Endothelial cell (in vitro differentiated cells): ENCODE results near the gene AFAP1L1. TPM values are rescaled to one million over a fixed set of nuclear protein-coding genes. Genes with fewer than 3 reads are reported as not detected.
A peak's percentile ranks its signal among the peaks of the same experiment; 100 is the strongest.

Experiments
- DNase-seq: peaks from one replicate; pipeline ENCODE4 v3.0.0; 2021; ENCODE audit warnings: low spot score
- H3K27ac Mint-ChIP-seq: one replicate; pipeline ENCODE4 v1.8.0; 2021; ENCODE audit warnings: mixed read lengths, inconsistent platforms; ENCODE audit not compliant: unreplicated experiment
- H3K27me3 Mint-ChIP-seq: one replicate; pipeline ENCODE4 v1.8.0; 2021; ENCODE audit warnings: mild to moderate bottlenecking, moderate library complexity, mixed read lengths, inconsistent platforms; ENCODE audit not compliant: unreplicated experiment
- H3K36me3 Mint-ChIP-seq: one replicate; pipeline ENCODE4 v1.8.0; 2021; ENCODE audit warnings: mild to moderate bottlenecking, low read depth, mixed read lengths, inconsistent platforms; ENCODE audit not compliant: unreplicated experiment
- H3K4me1 Mint-ChIP-seq: one replicate; pipeline ENCODE4 v1.8.0; 2021; ENCODE audit warnings: mild to moderate bottlenecking, mixed read lengths, inconsistent platforms; ENCODE audit not compliant: unreplicated experiment
- H3K4me3 Mint-ChIP-seq: one replicate; pipeline ENCODE4 v1.8.0; 2021; ENCODE audit warnings: mild to moderate bottlenecking, mixed read lengths, inconsistent platforms; ENCODE audit not compliant: unreplicated experiment
- H3K9me3 Mint-ChIP-seq: one replicate; pipeline ENCODE4 v1.8.0; 2021; ENCODE audit warnings: mixed read lengths, inconsistent platforms; ENCODE audit not compliant: unreplicated experiment
- total RNA-seq: library from RNA; stranded (reverse); fragmentation: NEBNext Ultra II Directional; extraction: Animal tissue kit (Norgen Biotek cat#: 25700); gene quantifications from one replicate; pipeline ENCODE4 v1.2.1, GENCODE V29; 2021; ENCODE audit not compliant: unreplicated experiment
- TF ChIP-seq, protein P1 (sequence below): fragments of 200-600 bp; sonication (generic); IDR thresholded peaks from one replicate; pipeline ENCODE4 v1.5.0; 2021; ENCODE audit warnings: antibody characterized with exemption; ENCODE audit not compliant: unreplicated experiment

Gene AFAP1L1
- total RNA-seq, 1 donor from 2014 or later, result 393 TPM

DNA sequence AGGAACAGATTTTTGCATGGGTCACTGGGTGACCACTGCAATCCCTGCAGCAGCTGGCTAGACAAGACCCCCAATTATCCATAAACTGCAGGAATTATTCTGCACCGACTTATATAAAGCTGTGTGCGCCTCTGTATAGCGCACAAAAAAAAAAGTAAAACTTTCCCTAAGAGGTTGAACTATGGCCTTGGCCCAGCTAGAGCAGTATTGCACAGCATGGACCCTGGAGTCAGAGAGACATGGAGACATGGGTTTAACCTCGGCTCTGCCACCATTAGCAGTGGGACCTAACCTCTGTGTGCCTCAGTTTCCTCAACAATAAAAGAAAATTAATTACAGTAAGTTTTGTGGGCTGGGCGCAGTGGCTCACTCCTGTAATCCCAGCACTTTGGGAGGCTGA lies 56.5 kb downstream of the AFAP1L1 start:
- peaks cover 58% of the 10 kb centered on the region for H3K36me3 Mint-ChIP-seq
- no peak overlapping the region for H3K4me3 Mint-ChIP-seq
- H3K27ac Mint-ChIP-seq, result no peak overlapping the region
- H3K9me3 Mint-ChIP-seq, result no peaks in the 10 kb centered on the region
- TF ChIP-seq, protein P1, sequence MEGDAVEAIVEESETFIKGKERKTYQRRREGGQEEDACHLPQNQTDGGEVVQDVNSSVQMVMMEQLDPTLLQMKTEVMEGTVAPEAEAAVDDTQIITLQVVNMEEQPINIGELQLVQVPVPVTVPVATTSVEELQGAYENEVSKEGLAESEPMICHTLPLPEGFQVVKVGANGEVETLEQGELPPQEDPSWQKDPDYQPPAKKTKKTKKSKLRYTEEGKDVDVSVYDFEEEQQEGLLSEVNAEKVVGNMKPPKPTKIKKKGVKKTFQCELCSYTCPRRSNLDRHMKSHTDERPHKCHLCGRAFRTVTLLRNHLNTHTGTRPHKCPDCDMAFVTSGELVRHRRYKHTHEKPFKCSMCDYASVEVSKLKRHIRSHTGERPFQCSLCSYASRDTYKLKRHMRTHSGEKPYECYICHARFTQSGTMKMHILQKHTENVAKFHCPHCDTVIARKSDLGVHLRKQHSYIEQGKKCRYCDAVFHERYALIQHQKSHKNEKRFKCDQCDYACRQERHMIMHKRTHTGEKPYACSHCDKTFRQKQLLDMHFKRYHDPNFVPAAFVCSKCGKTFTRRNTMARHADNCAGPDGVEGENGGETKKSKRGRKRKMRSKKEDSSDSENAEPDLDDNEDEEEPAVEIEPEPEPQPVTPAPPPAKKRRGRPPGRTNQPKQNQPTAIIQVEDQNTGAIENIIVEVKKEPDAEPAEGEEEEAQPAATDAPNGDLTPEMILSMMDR, result no peak
- no peak for DNase-seq
- H3K4me1 Mint-ChIP-seq, result peaks cover 18% of the 10 kb centered on the region
- peaks cover 7% of the 10 kb centered on the region for H3K27me3 Mint-ChIP-seq

DNA sequence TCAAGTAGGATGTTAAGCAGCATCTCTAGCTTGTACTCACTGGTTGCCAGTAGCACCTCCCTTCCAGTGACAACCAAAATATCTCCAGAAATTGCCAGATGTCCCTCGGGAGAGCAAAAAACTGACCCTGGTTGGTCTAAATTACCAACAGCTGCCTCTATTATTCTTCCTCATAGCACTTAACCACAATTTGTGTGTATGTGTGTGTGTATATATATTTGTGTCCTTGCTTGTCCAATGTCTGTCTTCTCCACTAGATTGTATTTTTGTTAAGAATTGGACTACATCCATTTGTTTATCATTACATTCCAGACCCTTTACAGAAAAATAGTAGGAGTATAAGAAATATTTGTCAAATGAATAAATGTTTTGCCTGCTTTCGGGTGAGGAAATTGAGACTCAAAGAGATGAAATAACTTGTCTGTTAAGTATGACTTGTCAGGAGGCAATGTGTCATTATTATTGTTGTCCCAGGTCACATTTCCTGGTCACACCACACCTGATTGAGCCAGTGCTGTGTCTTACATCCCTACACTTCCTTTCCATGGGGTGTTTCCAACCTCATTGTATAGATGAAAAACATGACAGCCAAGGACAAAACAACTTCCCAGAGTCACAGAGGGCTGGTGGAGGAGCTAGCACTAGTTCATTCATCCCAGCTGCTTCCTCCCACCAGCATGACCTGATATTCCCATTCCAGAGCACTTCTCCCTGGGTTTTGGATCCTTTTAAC lies 62.2 kb downstream of the AFAP1L1 start:
- peak overlapping the region; percentile 65 for H3K27ac Mint-ChIP-seq
- peak overlapping the region; percentile 70 for H3K4me3 Mint-ChIP-seq
- peaks cover 11% of the 10 kb centered on the region for H3K27me3 Mint-ChIP-seq
- no peaks in the 10 kb centered on the region for H3K9me3 Mint-ChIP-seq
- DNase-seq, result no peak
- TF ChIP-seq, protein P1, result no peak
- H3K36me3 Mint-ChIP-seq, result peaks cover 73% of the 10 kb centered on the region
- peaks cover 36% of the 10 kb centered on the region for H3K4me1 Mint-ChIP-seq

DNA sequence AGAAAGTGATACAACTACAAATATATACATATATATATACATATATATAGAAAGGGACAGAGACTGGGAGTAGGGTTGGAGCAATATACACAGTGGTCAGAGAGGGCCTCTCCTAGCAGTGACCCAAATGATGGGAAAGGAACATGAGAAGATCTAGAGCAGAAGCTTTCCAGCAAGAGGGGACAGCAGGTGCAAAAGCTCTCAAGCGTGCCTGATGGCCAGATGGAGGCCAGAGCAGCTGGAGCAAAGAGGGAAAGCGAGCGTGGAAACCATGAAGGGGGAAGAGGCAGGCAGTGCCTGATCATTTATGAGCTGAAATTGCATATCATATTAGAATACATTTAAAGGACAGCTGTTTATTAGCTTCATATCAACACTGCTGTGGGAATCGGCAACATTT lies 66.1 kb downstream of the AFAP1L1 start:
- Mint-ChIP-seq H3K4me1 (peaks cover 40% of the 10 kb centered on the region), H3K27ac (no peak overlapping the region), H3K36me3 (peaks cover 77% of the 10 kb centered on the region), H3K27me3 (peaks cover 11% of the 10 kb centered on the region), H3K4me3 (peak overlapping the region; percentile 83), H3K9me3 (no peaks in the 10 kb centered on the region)
- DNase-seq, result no peak
- TF ChIP-seq, protein P1, result no peak

DNA sequence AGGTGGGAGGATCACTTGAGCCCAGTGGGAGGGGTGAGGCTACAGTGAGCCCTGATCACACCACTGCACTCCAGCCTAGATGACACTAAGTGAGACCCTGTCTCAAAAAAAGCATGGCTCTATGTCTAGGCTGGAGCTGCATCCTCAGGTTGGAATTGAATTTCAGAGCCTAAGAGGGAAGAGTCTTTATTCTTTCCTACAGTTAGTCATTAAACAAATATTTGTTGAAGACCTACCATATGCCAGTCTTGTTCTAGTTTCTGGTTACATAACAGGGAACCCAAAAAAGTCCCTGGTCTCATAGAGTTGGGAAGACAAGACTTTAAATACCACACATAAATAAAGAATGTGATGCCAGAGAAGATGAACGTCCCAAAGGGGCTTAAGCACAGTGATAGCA lies 66.7 kb downstream of the AFAP1L1 start:
- H3K4me1 Mint-ChIP-seq, result peaks cover 37% of the 10 kb centered on the region
- H3K36me3 Mint-ChIP-seq, result peaks cover 71% of the 10 kb centered on the region
- peak overlapping the region; percentile 27 for H3K27ac Mint-ChIP-seq
- H3K9me3 Mint-ChIP-seq, result no peaks in the 10 kb centered on the region
- H3K4me3 Mint-ChIP-seq, result peak overlapping the region; percentile 21
- TF ChIP-seq, protein P1, result no peak
- peaks cover 12% of the 10 kb centered on the region for H3K27me3 Mint-ChIP-seq
- no peak for DNase-seq

DNA sequence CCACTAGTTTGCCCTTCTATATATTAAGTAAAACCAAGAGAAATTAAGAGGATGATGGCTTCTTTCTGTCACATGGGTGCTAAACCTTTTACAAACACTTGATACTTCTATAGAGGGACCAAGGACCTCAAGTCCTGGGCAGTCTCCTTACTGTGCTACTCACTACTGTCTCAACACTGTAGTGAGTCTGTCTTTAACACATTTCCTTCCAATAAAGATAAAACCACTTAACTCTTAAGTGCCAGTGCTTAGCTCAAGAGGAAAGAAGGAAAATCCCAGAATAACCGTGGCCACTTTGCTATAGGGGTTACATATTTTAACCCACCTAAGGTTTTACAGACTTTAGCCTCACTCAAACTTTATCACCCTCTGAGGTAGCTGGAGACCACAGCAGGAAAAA lies 69.3 kb downstream of the AFAP1L1 start:
- H3K27me3 Mint-ChIP-seq, result peaks cover 21% of the 10 kb centered on the region
- TF ChIP-seq, protein P1, result no peak
- no peak overlapping the region for H3K4me3 Mint-ChIP-seq
- DNase-seq, result no peak
- peaks cover 43% of the 10 kb centered on the region for H3K4me1 Mint-ChIP-seq
- H3K27ac Mint-ChIP-seq, result no peak overlapping the region
- H3K9me3 Mint-ChIP-seq, result peaks cover 6% of the 10 kb centered on the region
- peaks cover 64% of the 10 kb centered on the region for H3K36me3 Mint-ChIP-seq
